Aorta (tissue), 5 donors: Measurements from ENCODE around the gene AGPAT3. TPM values are rescaled to one million over a fixed set of nuclear protein-coding genes. Genes with fewer than 3 reads are reported as not detected.
"Not testable (repeated sequence)": the region's sequence is repeated elsewhere in the genome, so short reads cannot be mapped to it uniquely, and the experiment has no call there.

Experiments used
- ATAC-seq: fragments of 200-7000 bp; cut with Tn5 transposase; one replicate; pipeline ENCODE4 v1.9.1; 2022; ENCODE audit warnings: moderate library complexity; ENCODE audit not compliant: low FRiP score
- DNase-seq, 2 donors: peaks; one replicate each; pipeline ENCODE4 v3.0.0-alpha.2; 2020
- H3K27ac ChIP-seq, 2 donors: one replicate each; pipeline ENCODE4 v1.5.1; 2013; ENCODE audit warnings: low read length in 2 of 2, mild to moderate bottlenecking in 2 of 2, moderate library complexity in 2 of 2, control low read depth in 1 of 2, inconsistent platforms in 1 of 2, low read depth in 1 of 2
- H3K27me3 ChIP-seq, 2 donors: one replicate each; pipeline ENCODE4 v1.6.1; 2013; ENCODE audit warnings: control low read depth in 1 of 2, low read length in 1 of 2, mild to moderate bottlenecking in 1 of 2, moderate library complexity in 1 of 2; ENCODE audit not compliant: insufficient read depth in 2 of 2, control insufficient read depth in 1 of 2
- H3K36me3 ChIP-seq, 2 donors: one replicate each; pipeline ENCODE4 v1.6.1; 2013; ENCODE audit warnings: control low read depth in 1 of 2, low read length in 1 of 2, mild to moderate bottlenecking in 1 of 2; ENCODE audit not compliant: insufficient read depth in 2 of 2, control insufficient read depth in 1 of 2
- H3K4me1 ChIP-seq, 2 donors: one replicate each; pipeline ENCODE4 v1.6.1; 2013; ENCODE audit warnings: low read length in 2 of 2, control low read depth in 1 of 2, mild to moderate bottlenecking in 1 of 2, moderate library complexity in 1 of 2; ENCODE audit not compliant: insufficient read depth in 2 of 2, control insufficient read depth in 1 of 2
- H3K4me3 ChIP-seq, 2 donors: one replicate each; pipeline ENCODE4 v1.5.1; 2013; ENCODE audit warnings: low read length in 2 of 2, control low read depth in 1 of 2, mild to moderate bottlenecking in 1 of 2
- H3K9me3 ChIP-seq: one replicate; pipeline ENCODE4 v1.6.1; 2013; ENCODE audit warnings: mild to moderate bottlenecking, low read length; ENCODE audit not compliant: control insufficient read depth
- WGBS, 2 donors: extraction: QIAGEN DNeasy Blood & Tissue Kit; methylation state at CpG; one replicate each; pipeline ENCODE4 v1.1.7; 2013; 5-methylcytosine and 5-hydroxymethylcytosine counted together
- intact Hi-C, 2 donors: fragments of 100-400 bp; cut with DNase I; formaldehyde crosslinking; loops; one replicate each; pipeline versions ENCODE4 v1.14.2 to v1.15.0; 2022
- polyA plus RNA-seq, 2 donors: library from polyadenylated mRNA; stranded (reverse); fragments of 200-250 nt; gene quantifications; one replicate each; pipeline ENCODE4 v1.2.3, GENCODE V29; 2013
- total RNA-seq, 2 donors: library from RNA; stranded (reverse); fragmentation: NEBNext Ultra II Directional; extraction: Animal tissue kit (Norgen Biotek cat#: 25700); gene quantifications; one replicate each; pipeline ENCODE4 v1.2.1, GENCODE V29; 2021
- donor health status: healthy with polysubstance abuse.
- donor health status: Bipolar disorder and iron deficiency.
- donor health status: DM: no; HTN: no; CAD: no.
- donor health status: DM: no; HTN: no; CAD: no.
- donor health status: DM: yes; HTN: yes; CAD: no.

The AGPAT3 gene
- total and polyA plus RNA-seq, 4 donors = 8.3 to 45.5 (median 23.7) TPM

- H3K27ac ChIP-seq, intact Hi-C loops, DNase-seq, H3K36me3 ChIP-seq, H3K27me3 ChIP-seq, H3K9me3 ChIP-seq, ATAC-seq, H3K4me1 ChIP-seq, H3K4me3 ChIP-seq: not testable (repeated sequence)
- WGBS, 2 donors = 49 to 62% methylated on average over 5 of the region's 5 CpGs
Observed at GRCh38 chr21:43844906-43845305, 20.1 kb upstream of the AGPAT3 start.

- DNase-seq = no peak
- H3K9me3 ChIP-seq = no peaks in the 10 kb centered on the region
- H3K4me3 ChIP-seq = no peak overlapping the region
- H3K4me1 ChIP-seq = no peaks in the 10 kb centered on the region
- intact Hi-C loops = no loop called here
- no peak for ATAC-seq
- no peaks in the 10 kb centered on the region for H3K27me3 ChIP-seq
- no peak overlapping the region for H3K27ac ChIP-seq
- 87 to 90% methylated on average over 13 of the region's 13 CpGs for WGBS, 2 donors
- no peaks in the 10 kb centered on the region for H3K36me3 ChIP-seq
Observed at GRCh38 chr21:43845386-43845785, 19.6 kb upstream of the AGPAT3 start.

- WGBS, 2 donors = 96% methylated on average over 6 of the region's 6 CpGs
- no peaks in the 10 kb centered on the region for H3K36me3 ChIP-seq
- ATAC-seq = no peak
Observed at GRCh38 chr21:43846430-43846829, 18.6 kb upstream of the AGPAT3 start.

GRCh38 chr21:43847301-43847700, 17.7 kb upstream of the AGPAT3 start:
- Histone ChIP-seq H3K27me3 (no peaks in the 10 kb centered on the region), H3K4me3 (no peak overlapping the region), H3K4me1 (no peaks in the 10 kb centered on the region), H3K9me3 (no peaks in the 10 kb centered on the region), H3K27ac (no peak overlapping the region), H3K36me3 (no peaks in the 10 kb centered on the region)
- no peak for DNase-seq
- WGBS, 2 donors = 92% methylated on average over 14 of the region's 14 CpGs
- intact Hi-C loops = no loop called here
- ATAC-seq = no peak

More at GRCh38 chr21:43846430-43846829, 18.6 kb upstream of the AGPAT3 start:
- Histone ChIP-seq H3K9me3 (no peaks in the 10 kb centered on the region), H3K4me3 (no peak overlapping the region), H3K4me1 (no peaks in the 10 kb centered on the region), H3K27me3 (no peaks in the 10 kb centered on the region), H3K27ac (no peak overlapping the region)
- intact Hi-C loops = no loop called here
- DNase-seq = no peak

- Histone ChIP-seq H3K36me3 (no peaks in the 10 kb centered on the region), H3K27me3 (no peaks in the 10 kb centered on the region), H3K9me3 (no peaks in the 10 kb centered on the region), H3K4me3 (no peak overlapping the region), H3K27ac (no peak overlapping the region), H3K4me1 (no peaks in the 10 kb centered on the region)
- DNase-seq (no peak), ATAC-seq (no peak)
- intact Hi-C loops = no loop called here
- WGBS, 2 donors = 92% methylated on average over 10 of the region's 10 CpGs
Observed at GRCh38 chr21:43848771-43849170, 16.3 kb upstream of the AGPAT3 start.

- H3K4me1 ChIP-seq = no peaks in the 10 kb centered on the region
- no peaks in the 10 kb centered on the region for H3K27me3 ChIP-seq
- H3K9me3 ChIP-seq = no peaks in the 10 kb centered on the region
- DNase-seq = no peak
- WGBS, 2 donors = 77 to 78% methylated on average over 13 of the region's 13 CpGs
- intact Hi-C loops = loop anchor here in 1 of 2 donors (10.0 kb wide), 1 partner anchor 95 kb away; no protein-coding TSS in a partner anchor
- no peak overlapping the region for H3K27ac ChIP-seq
- H3K36me3 ChIP-seq = no peaks in the 10 kb centered on the region
- no peak overlapping the region for H3K4me3 ChIP-seq
- ATAC-seq = no peak
Observed at GRCh38 chr21:43849532-43850299, 15.3 kb upstream of the AGPAT3 start.

- intact Hi-C loops = loop anchor here in 1 of 2 donors (10.0 kb wide), 1 partner anchor 94 kb away; no protein-coding TSS in a partner anchor
Observed at GRCh38 chr21:43850728-43851295, 14.2 kb upstream of the AGPAT3 start.

GRCh38 chr21:43851593-43851992, 13.4 kb upstream of the AGPAT3 start:
- ATAC-seq (no peak), DNase-seq (no peak)
- no peak overlapping the region for H3K4me3 ChIP-seq
- no peaks in the 10 kb centered on the region for H3K4me1 ChIP-seq
- H3K9me3 ChIP-seq = no peaks in the 10 kb centered on the region
- intact Hi-C loops = loop anchor here in 1 of 2 donors (10.0 kb wide), 1 partner anchor 93 kb away; no protein-coding TSS in a partner anchor
- no peaks in the 10 kb centered on the region for H3K36me3 ChIP-seq
- WGBS, 2 donors = 73 to 74% methylated on average over 12 of the region's 12 CpGs
- no peaks in the 10 kb centered on the region for H3K27me3 ChIP-seq
- H3K27ac ChIP-seq = no peak overlapping the region

More at GRCh38 chr21:43850728-43851295, 14.2 kb upstream of the AGPAT3 start:
- no peak for DNase-seq
- Histone ChIP-seq H3K27ac (no peak overlapping the region), H3K4me3 (no peak overlapping the region), H3K9me3 (no peaks in the 10 kb centered on the region), H3K27me3 (no peaks in the 10 kb centered on the region), H3K36me3 (no peaks in the 10 kb centered on the region), H3K4me1 (no peaks in the 10 kb centered on the region)
- 81 to 87% methylated on average over 8 of the region's 8 CpGs for WGBS, 2 donors
- ATAC-seq = no peak
